SK-MEL-5 (cell line): Measurements from ENCODE around the gene ADAMTS17. TPM values are rescaled to one million over a fixed set of nuclear protein-coding genes. Genes with fewer than 3 reads are reported as not detected.
"Not testable (repeated sequence)": the region's sequence is repeated elsewhere in the genome, so short reads cannot be mapped to it uniquely, and the experiment has no call there.

Source experiments
- DNase-seq: peaks from one replicate; pipeline ENCODE4 v3.0.0-alpha.2; 2016; ENCODE audit warnings: low read depth, low spot score
- in situ Hi-C: cut with HindIII; loops from 2 replicates; pipeline ENCODE4 v1.10.0; 2016; ENCODE audit warnings: low sequenced_read_pairs, high pct_unique_total_duplicates, low pct_unique_long_range_greater_than_20kb
- small RNA-seq, 2 experiments: library from RNA; depleted of rRNA; stranded (forward); fragments of <200 nt; gene quantifications; one replicate each; pipeline ENCODE3, GENCODE V24; 2014
- total RNA-seq: library from RNA; depleted of rRNA; stranded (reverse); fragments of >200 nt; shearing (Covaris generic); gene quantifications from 2 replicates; pipeline ENCODE4 v1.2.3, GENCODE V29; 2014; rRNA removed

ADAMTS17 gene
- total RNA-seq, 1 experiment from 2014 or later = 1.8 TPM

DNA sequence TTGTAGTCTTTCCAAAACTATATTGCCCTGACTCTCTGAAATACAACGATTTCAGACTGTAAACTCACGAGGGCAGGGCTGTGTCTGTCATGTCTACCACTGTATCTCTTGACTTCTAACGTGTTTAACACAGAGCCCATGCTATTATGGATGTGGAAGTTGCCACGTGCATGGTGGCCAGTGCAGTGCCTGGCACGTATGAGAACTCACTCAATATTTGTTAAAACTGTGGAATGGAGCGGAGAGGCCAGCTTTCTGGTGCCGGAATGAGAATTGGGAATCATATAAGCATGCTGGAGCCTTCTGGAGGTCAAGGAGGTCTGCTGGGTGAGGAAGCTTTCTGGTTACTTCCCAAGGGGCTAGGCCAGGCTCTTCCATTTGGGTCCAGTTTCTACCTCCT, 387.9 kb downstream of the ADAMTS17 start:
- DNase-seq = no peak
- in situ Hi-C loops = no loop called here

DNA sequence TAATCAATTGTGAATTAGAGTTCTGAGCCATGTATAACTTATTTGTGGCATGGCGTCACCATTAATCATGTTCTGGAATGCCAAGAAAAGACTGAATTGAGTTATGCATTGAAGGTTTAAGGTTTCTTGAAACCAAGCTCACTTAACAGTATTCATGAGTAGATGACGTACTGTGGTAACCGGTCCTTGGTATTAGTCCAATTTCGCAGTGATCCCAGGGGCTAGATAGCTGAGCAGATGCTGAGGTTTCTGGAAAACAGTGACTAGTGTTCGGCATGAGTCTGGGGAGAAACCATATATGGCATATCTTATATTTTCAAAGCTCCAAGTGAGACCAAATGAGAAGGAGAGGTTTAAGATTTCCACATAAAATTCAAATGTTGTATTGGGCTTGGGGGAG, 390.3 kb downstream of the ADAMTS17 start:
- no peak for DNase-seq
- in situ Hi-C loops = no loop called here

GRCh38 chr15:99944131-99944530, 397.6 kb downstream of the ADAMTS17 start:
- in situ Hi-C loops = no loop called here
- DNase-seq = no peak

DNA sequence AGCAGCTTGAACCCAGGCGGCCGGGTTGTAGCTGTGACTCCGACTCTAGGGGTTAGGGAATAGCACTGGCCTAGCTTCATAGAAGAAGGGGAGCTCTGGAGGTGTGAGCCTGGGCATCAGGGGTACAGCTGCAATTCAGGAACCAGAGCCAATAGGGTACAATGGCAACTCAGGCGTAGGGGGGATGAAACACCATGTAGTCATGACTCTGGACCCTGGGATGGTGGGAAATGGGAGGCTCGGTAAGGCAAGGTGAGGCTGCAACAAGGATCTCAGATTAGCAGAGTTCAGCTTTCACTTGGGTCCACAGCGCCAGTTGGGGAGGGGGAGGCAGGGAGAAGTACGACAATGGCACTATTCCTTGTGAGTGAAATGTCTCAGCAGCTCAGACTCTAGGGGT, 398.3 kb downstream of the ADAMTS17 start:
- in situ Hi-C loops = no loop called here
- DNase-seq = no peak

- in situ Hi-C loops = no loop called here
- DNase-seq = no peak
Measured at GRCh38 chr15:99932676-99933402, 408.9 kb downstream of the ADAMTS17 start.

DNA sequence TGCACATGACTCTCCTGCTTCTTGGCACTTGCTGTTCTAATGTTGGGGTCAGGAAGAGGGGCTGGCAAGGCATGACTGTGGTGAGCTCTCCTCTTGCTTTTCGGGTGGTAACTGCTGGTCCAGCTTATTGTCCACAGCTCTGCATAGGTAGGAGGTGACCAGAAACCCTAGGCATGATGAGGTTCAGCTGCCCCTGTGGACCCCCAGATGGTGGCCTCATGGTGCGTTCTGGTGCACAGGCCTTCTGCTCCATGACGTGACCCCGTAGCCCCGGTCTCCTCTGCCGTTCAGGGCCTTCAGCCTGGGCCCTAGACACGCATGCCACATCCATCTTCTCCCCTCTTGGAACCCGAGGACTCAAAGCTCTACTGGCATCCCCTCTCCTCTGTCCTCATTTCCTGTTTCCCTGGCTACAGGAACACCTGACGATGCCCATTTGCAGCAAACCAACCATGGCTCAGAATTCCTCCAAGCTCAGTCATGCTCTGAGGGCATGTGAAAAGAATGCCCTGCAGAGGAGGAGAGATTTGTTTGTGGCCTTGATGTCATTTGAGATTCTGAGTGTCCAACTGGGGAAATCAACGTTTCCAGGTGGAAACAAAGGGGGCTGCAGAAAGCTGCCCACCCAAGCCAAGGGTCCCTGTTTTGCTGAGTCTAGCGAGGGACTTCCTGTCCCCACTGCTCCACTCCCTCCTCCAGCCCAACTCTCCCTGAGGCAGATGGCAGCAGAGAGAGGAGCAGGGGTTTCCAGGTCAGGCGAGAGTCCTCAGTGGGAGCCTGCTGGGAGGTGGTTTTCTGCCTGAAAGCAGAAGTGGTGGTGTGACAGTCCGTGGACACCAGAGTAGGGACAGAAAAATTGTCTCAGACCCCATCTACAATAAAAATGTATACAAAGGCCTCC, 409.8 kb downstream of the ADAMTS17 start:
- DNase-seq = no peak
- in situ Hi-C loops = no loop called here

- no peak for DNase-seq
- in situ Hi-C loops = no loop called here
Measured at GRCh38 chr15:99930696-99931095, 411.1 kb downstream of the ADAMTS17 start.

GRCh38 chr15:99929266-99929665, 412.5 kb downstream of the ADAMTS17 start:
- in situ Hi-C loops = no loop called here
- no peak for DNase-seq

GRCh38 chr15:99928429-99928981, 413.3 kb downstream of the ADAMTS17 start:
- in situ Hi-C loops = no loop called here
- peak; percentile 60 for DNase-seq

DNA sequence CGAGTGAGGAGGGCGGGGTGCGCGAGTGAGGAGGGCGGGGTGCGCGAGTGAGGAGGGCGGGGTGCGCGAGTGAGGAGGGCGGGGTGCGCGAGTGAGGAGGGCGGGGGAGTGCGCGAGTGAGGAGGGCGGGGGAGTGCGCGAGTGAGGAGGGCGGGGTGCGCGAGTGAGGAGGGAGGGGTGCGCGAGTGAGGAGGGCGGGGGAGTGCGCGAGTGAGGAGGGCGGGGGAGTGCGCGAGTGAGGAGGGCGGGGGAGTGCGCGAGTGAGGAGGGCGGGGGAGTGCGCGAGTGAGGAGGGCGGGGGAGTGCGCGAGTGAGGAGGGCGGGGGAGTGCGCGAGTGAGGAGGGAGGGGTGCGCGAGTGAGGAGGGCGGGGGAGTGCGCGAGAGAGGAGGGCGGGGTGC, 415.2 kb downstream of the ADAMTS17 start:
- DNase-seq, in situ Hi-C loops: not testable (repeated sequence)

DNA sequence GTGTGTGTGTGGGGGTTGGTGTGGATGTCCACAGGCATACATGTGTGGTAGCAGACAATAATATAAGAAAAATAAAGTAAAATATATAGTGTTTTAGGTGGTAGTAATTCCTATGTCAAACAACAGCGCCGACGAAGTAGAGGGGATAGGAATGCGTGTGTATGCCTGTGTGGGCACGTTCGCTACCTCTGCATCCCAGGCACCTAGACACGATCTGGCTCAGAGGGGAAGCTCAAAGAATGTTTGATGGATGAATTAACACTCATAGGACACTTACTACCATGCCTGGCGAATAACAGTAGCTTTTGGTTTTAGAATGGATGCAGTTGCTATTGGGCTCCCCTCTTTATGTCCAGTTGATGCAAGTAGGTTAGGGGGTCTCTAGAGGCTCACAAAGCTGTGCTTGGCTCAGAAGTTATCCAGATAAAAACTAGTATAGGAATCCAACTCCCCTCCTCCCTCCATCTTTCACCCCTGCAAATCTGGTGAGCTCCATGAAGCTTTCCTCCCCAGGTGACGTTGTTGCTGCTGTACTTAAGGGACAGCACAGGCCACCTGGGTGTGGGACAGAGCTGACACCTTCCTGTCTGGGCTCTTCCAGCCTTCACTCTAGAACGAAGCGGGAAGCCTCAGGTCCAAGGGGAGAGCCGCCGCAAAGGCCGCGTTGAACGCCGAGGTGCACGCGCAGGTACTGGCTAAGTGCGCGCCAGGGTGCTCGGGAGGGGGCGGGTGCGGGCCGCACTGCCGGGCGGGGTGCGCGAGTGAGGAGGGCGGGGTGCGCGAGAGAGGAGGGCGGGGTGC, 415.9 kb downstream of the ADAMTS17 start:
- peak; percentile 10 for DNase-seq
- in situ Hi-C loops = no loop called here

DNA sequence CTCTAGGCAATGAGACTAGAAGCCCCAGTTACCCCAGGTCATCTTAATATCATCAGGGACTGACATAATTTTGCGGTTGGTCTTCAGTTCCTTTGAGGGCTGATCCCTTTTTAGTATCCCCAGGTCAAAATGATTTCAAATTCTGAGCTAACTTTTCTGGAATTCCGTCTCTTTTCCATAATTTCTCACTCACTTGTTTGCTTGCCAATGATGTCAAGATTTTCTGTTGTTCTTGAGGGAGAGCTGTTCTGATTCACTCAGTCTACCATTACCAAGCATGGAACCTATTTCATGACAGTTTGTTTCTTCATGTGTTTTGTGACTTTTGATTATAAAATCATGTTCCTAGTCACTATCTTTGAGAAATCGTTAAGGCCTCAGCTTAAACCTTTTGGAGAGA, 418.1 kb downstream of the ADAMTS17 start:
- no peak for DNase-seq
- in situ Hi-C loops = no loop called here

Small RNA genes within 50 kb of the gene (small RNA-seq; reads per million reads assigned to genes)
- 0 reads per million in 2 experiments for gene RNA5SP402

Other genes starting within 250 kb of the ADAMTS17 start
- gene CERS3, start 187.0 kb upstream of the ADAMTS17 start, total RNA-seq = not detected in 2 replicates